T-helper 1 cell treated with Interleukin-12 subunit alpha and Interleukin-12 subunit beta and Interleukin-4 antibody, amounts not matched to agents 30 ng/mL and 1 ng/mL, for 36 hours (primary cell): ENCODE measurements around the gene STIM2. TPM values are rescaled to one million over a fixed set of nuclear protein-coding genes. Genes with fewer than 3 reads are reported as not detected.

Experiments
- intact Hi-C: fragments of 100-400 bp; cut with micrococcal nuclease; formaldehyde crosslinking; loops from one replicate; pipeline ENCODE4 v1.15.1; 2024
- total RNA-seq: library from RNA; stranded (reverse); gene quantifications from 2 replicates; pipeline ENCODE4 v1.2.3, GENCODE V29; 2022

The STIM2 gene
- total RNA-seq, 1 donor from 2014 or later, result 56.7 TPM

GRCh38 chr4:26993967-26994366 is 133.3 kb downstream of the STIM2 start:
- intact Hi-C loops, result loop anchor here (1.0 kb wide), 1 partner anchor 8 kb away; no protein-coding TSS in a partner anchor

- intact Hi-C loops, result no loop called here
Observed at GRCh38 chr4:26995316-26995715, 134.7 kb downstream of the STIM2 start.

DNA sequence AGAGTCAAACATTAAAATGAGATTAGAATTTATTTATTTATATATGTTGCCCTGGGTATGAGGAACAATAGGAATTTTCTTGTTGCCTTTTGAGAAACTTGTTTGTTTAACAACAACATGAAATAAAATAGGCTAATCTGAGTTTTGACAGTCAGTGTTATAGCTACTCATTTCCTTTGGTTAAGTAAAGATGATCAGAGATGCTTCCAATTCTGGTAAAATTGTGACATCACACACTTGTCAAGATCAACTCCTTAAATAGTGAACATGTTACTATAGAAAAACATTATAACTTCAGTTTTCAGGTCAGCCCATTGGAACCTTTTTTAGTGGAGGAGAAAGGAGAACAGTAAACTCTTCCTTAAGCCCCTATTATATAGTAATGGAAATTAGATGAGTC is 136.1 kb downstream of the STIM2 start:
- intact Hi-C loops, result no loop called here

DNA sequence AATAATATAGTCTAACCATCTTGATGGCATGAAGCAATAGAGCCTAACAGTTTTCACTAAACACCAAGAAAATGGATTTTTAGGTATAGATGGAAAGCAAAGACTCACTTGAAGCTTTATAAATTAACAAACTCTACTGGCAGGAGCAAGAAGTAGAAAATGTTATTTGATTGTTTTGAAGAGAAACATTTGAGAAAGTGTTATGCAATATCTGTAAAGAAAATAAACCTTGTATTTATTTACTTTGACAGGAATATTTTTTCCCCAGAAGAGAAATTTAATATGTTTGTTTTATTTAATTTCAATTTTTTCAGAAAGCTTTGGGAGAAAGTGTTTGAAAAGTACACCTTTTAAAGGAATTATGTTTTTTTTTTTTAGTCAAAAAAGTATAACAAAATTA is 139.0 kb downstream of the STIM2 start:
- intact Hi-C loops, result loop anchor here (1.0 kb wide), 1 partner anchor 139 kb away; the partner anchor contains the start of gene STIM2

DNA sequence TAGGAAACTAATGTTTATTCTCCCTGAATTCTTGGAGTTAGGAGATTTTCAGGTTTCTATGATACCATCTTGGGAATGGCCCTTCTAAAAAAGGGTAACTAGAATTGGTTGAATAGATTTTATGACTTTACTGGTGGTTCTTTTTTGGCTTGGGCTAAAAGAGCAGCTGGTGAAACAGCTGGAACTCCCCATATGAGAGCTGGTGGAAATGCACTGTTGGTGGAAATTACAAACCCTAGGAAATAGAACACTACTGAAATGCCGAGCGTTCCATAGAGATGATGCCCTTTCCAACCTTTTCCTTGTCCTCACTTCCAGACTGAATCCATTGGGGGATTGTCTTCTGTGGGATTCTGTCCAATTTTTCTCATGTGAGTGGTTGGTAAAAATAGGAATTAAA is 139.5 kb downstream of the STIM2 start:
- intact Hi-C loops, result loop anchor here (1.0 kb wide), 1 partner anchor 140 kb away; the partner anchor contains the start of gene STIM2

DNA sequence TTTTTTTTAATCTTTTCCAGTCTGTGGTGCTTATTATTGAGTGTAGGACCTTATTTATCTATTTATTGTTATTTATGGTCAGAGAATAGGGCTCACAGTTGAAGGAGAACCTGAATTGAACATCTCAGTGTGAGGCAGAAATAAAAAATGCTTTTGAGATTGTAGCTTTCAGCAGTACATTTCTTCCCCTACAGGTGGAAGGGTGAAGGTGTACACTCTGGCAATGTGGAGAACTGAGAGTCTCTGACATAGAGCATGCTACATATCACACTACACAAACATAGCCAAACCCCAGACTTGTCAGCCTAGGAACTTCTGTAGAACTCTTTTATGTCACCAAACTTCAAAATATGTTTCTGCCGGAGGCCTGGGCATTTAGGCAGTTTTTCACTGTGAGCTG is 140.2 kb downstream of the STIM2 start:
- intact Hi-C loops, result loop anchor here (1.0 kb wide), 1 partner anchor 141 kb away; the partner anchor contains the start of gene STIM2

- intact Hi-C loops, result no loop called here
Observed at GRCh38 chr4:27001398-27002164, 140.9 kb downstream of the STIM2 start.

- intact Hi-C loops, result no loop called here
Observed at GRCh38 chr4:27003642-27004113, 143.0 kb downstream of the STIM2 start.

GRCh38 chr4:27005501-27005900 is 144.9 kb downstream of the STIM2 start:
- intact Hi-C loops, result no loop called here

DNA sequence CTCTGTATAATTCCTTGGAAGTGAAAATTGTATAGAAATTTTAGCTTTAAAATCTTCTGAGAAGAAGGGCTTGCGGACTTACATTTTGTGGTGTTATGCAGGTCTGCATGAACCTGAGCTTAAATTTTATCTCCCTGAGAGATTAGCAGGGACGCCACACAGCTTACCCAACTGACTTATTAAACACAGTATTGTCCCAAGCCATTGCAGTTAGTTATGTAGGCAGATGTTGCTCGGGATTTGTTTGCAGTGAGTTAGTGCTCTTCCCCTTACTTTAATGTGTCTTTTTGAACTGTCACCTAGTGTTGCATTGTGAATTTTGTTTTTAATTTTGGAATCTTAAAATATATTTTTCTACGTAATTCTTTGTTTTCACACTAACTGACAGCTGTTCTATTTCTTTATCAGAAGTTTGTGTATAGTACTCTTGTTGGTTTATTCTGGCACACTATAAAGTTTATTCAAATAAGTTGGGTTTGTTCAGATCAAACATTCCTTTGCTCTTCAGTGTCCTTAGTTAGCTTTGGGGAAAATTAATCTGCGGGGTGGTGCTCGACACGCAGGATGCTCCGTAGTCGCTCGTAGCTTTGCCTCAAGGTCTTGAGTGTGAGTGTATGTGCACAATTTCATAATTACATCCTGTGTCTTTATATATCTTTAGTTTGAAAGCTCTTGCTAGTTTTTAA is 145.4 kb downstream of the STIM2 start:
- intact Hi-C loops, result no loop called here

GRCh38 chr4:27006646-27007045 is 146.0 kb downstream of the STIM2 start:
- intact Hi-C loops, result no loop called here

DNA sequence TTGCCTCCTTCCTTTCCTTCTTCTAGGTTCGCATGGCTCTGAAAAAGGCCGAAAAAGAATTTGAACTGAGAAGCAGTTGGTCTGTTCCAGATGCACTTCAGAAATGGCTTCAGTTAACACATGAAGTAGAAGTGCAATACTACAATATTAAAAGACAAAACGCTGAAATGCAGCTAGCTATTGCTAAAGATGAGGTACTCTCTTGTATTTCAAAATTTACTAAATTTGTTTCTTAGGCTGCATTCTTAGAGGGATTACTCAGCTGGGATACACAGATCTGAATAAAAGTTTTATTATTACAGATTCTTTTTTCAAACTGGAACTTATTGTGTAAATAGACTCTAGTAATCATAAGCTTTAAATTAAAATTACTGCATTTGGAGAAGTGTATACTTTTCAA is 146.9 kb downstream of the STIM2 start:
- intact Hi-C loops, result no loop called here

- intact Hi-C loops, result no loop called here
Observed at GRCh38 chr4:27008679-27009078, 148.0 kb downstream of the STIM2 start.

GRCh38 chr4:27009539-27009938 is 148.9 kb downstream of the STIM2 start:
- intact Hi-C loops, result no loop called here

DNA sequence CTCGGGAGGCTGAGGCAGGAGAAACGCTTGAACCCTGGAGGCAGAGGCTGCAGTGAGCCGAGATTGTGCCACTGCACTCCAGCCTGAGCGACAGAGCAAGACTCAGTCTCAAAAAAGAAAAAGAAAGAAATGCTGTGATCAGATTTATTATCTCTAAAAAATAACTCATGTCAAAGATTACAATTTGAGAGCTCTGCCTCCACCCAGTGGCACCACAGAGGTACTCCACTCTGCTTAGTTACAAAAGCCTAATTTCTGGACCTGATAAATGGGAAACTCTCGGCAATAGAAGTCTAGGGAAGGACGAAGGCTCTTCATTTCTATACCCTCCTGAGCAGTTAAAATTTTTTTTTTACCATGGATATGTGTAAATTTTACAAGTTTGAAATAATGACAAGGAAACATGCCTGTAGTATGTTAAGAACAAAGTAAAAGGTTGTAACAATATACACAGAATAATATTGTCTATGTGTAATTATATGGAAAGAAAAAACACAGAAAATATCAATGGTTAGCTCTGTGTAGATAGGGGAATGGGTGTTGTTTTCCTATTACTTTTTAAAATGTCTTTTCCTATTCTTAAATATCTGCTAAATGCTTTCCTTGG is 149.8 kb downstream of the STIM2 start:
- intact Hi-C loops, result loop anchor here (1.0 to 5.0 kb wide), 12 partner anchors 123 to 1153 kb away; partner anchors contain the start of gene TBC1D19

DNA sequence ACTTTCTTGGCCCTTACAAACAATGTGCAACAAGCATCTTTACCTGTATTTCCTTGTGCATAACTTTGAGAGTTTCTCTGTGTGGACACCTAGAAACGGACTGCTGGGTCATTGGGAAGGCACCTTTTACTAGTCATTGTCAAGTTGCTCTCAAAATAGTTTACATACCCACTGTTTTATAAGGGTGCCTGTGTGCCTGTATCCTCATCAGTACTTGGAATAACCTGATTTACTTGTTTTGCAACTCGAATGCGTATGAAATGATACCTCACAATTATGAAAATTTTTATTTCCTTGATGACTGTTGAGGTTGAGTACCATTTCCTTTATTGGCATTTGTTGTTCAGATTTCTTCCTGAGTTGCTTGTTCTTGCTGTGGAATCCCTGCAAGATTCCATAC is 150.8 kb downstream of the STIM2 start:
- intact Hi-C loops, result loop anchor here (5.0 kb wide), 3 partner anchors 264 to 1154 kb away; no protein-coding TSS in a partner anchor

GRCh38 chr4:27013012-27013411 is 152.4 kb downstream of the STIM2 start:
- intact Hi-C loops, result loop anchor here (2.0 to 5.0 kb wide), 4 partner anchors 266 to 1156 kb away; no protein-coding TSS in a partner anchor

DNA sequence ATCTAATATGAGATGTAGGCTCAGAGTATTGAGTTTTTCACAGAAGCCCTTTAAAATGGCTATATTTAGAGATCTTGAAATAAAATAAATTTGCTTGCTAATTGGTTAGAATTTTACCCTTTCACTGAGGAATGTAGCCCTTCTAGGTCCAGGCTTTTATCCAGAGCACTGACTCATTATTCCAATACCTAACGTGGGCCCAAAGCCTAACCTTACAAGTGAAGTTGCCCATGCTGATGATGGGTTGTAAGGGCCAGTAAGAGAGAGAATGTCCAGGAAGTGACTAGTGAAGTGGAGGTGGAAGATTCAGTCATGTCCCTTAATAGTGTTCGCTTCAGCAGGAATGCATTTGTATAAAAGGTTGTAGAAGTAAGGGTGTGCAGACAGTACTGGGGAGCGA is 155.9 kb downstream of the STIM2 start:
- intact Hi-C loops, result no loop called here

GRCh38 chr4:27017623-27018022 is 157.0 kb downstream of the STIM2 start:
- intact Hi-C loops, result no loop called here

DNA sequence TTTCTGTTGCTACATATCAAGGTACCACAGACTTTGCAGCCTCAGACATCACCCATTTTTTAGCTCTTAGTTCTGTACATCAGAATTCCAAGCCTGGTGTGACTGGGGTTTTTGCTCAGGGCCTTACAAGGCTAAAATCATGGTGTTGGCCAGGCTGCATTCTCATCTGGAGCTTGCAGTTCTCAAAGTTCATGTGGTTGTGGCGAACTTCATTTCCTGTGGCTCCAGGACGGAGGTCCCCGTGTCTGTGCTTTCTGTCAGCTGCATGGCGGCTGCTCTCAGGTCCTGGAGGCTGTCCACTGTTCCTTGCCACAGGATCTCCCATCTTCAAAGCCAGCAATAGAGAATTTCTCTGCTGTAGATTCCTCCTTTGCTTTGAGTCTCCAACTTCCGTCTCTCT is 157.4 kb downstream of the STIM2 start:
- intact Hi-C loops, result no loop called here

- intact Hi-C loops, result no loop called here
Observed at GRCh38 chr4:27018910-27019309, 158.3 kb downstream of the STIM2 start.

- intact Hi-C loops, result no loop called here
Observed at GRCh38 chr4:27019766-27020165, 159.1 kb downstream of the STIM2 start.
